Measurements from ENCODE around the gene STK11. TPM values are rescaled to one million over a fixed set of nuclear protein-coding genes. Genes with fewer than 3 reads are reported as not detected.

The STK11 gene
- total and polyA plus RNA-seq, 2 of the 4 experiments (the other 2 are of a cell fraction): 39.3 to 42.8 TPM

- in situ Hi-C loops (cut with MboI; ENCODE audit: low sequenced_read_pairs): no loop called here
- no peak overlapping the region for H3K56ac ChIP-seq (ENCODE audit: extremely low read depth, insufficient read depth, low read length)
- H3K14ac ChIP-seq (replicated peaks; ENCODE audit: low read depth, low read length): no peak overlapping the region
- DNase-seq (no peak), ATAC-seq (ENCODE audit: low read depth) (no peak)
- H3K4me1 ChIP-seq (ENCODE audit: control insufficient read depth, insufficient read depth, low read length): peaks cover 13% of the 10 kb centered on the region
- H3K27me3 ChIP-seq (ENCODE audit: control insufficient read depth, insufficient read depth, low read length): no peaks in the 10 kb centered on the region
- H2BK15ac ChIP-seq (ENCODE audit: low read depth, low read length): no peak overlapping the region
- intact Hi-C loops (cut with micrococcal nuclease): no loop called here
- no peak overlapping the region for H4K8ac ChIP-seq (ENCODE audit: low read depth in 2 of 2, low read length in 2 of 2)
- H2BK5ac ChIP-seq (ENCODE audit: low read depth, low read length, poor library complexity, severe bottlenecking): no peak overlapping the region
- H2AK9ac ChIP-seq (replicated peaks; ENCODE audit: low read depth, low read length, poor library complexity): no peak overlapping the region
- CTCF ChIA-PET: no interaction called here
- no peak overlapping the region for H2BK20ac ChIP-seq (ENCODE audit: low read depth, low read length)
- TF ChIP-seq FOS (IDR thresholded peaks at IDR 0.05; ENCODE audit: low read depth, low read length) (no peak), MAFK (IDR thresholded peaks at IDR 0.05; ENCODE audit: low read depth, low read length) (no peak), RAD21 (IDR thresholded peaks at IDR 0.05; ENCODE audit: low read length) (no peak), CTCF (conservative IDR thresholded peaks at IDR 0.05; ENCODE audit: low read depth, low read length) (no peak), MAZ (IDR thresholded peaks at IDR 0.05; ENCODE audit: borderline replicate concordance, low read depth, low read length) (no peak), RCOR1 (IDR thresholded peaks at IDR 0.05; ENCODE audit: insufficient replicate concordance, low read length) (no peak), MXI1 (IDR thresholded peaks at IDR 0.05; ENCODE audit: borderline replicate concordance, low read depth, low read length) (no peak), NFE2L2 (IDR thresholded peaks at IDR 0.05; ENCODE audit: low read depth, low read length) (no peak), CEBPB (IDR thresholded peaks at IDR 0.05; ENCODE audit: low read depth, low read length) (no peak), SMC3 (IDR thresholded peaks at IDR 0.05; ENCODE audit: low read depth, low read length) (no peak), RFX5 (IDR thresholded peaks at IDR 0.05; ENCODE audit: low read depth, low read length) (no peak)
- TF ChIP-seq, protein P1, sequence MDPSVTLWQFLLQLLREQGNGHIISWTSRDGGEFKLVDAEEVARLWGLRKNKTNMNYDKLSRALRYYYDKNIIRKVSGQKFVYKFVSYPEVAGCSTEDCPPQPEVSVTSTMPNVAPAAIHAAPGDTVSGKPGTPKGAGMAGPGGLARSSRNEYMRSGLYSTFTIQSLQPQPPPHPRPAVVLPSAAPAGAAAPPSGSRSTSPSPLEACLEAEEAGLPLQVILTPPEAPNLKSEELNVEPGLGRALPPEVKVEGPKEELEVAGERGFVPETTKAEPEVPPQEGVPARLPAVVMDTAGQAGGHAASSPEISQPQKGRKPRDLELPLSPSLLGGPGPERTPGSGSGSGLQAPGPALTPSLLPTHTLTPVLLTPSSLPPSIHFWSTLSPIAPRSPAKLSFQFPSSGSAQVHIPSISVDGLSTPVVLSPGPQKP (IDR thresholded peaks at IDR 0.05; ENCODE audit: borderline replicate concordance, low read depth, low read length): no peak
- TF ChIP-seq, protein P2, sequence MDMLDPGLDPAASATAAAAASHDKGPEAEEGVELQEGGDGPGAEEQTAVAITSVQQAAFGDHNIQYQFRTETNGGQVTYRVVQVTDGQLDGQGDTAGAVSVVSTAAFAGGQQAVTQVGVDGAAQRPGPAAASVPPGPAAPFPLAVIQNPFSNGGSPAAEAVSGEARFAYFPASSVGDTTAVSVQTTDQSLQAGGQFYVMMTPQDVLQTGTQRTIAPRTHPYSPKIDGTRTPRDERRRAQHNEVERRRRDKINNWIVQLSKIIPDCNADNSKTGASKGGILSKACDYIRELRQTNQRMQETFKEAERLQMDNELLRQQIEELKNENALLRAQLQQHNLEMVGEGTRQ (IDR thresholded peaks at IDR 0.05; ENCODE audit: low read depth, low read length): no peak
- no peaks in the 10 kb centered on the region for H3K9me3 ChIP-seq (ENCODE audit: control insufficient read depth, insufficient read depth, low read length)
- H2AK5ac ChIP-seq (ENCODE audit: low read depth, low read length): no peak overlapping the region
- H3K18ac ChIP-seq (ENCODE audit: low read depth, low read length): no peak overlapping the region
- no peak overlapping the region for H2BK120ac ChIP-seq (ENCODE audit: low read depth, low read length)
- H3K23ac ChIP-seq (ENCODE audit: low read depth, low read length): no peak overlapping the region
- peaks cover 59% of the 10 kb centered on the region for H3K36me3 ChIP-seq (ENCODE audit: control insufficient read depth, insufficient read depth, low read length)
- no peak overlapping the region for H4K5ac ChIP-seq (ENCODE audit: low read depth, low read length)
- H4K20me1 ChIP-seq (ENCODE audit: insufficient read depth, low read length): peaks cover 27% of the 10 kb centered on the region
- BruUV-seq (replicated peaks): no TSS peak
- no peak overlapping the region for H2AFZ ChIP-seq (replicated peaks; ENCODE audit: low read length, poor library complexity)
- no peak overlapping the region for H3K4ac ChIP-seq (ENCODE audit: low read depth, low read length)
- H3K4me3 ChIP-seq (ENCODE audit: insufficient read depth, low read depth, low read length): no peak overlapping the region
- no peak overlapping the region for H3K4me2 ChIP-seq (ENCODE audit: low read depth, low read length)
- dilution Hi-C loops (cut with HindIII; ENCODE audit: low sequenced_read_pairs, unreplicated experiment): no loop called here
- POLR2A ChIA-PET (ENCODE audit: unreplicated experiment): no interaction called here
- peaks cover 0 to 23% of the 10 kb centered on the region in 2 experiments; a peak in 3 of 4 replicates for H3K79me1 ChIP-seq (ENCODE audit: low read depth in 1 of 2, low read length in 2 of 2)
- no peak overlapping the region for H4K91ac ChIP-seq (ENCODE audit: insufficient read depth, low read depth, low read length)
- no peaks in the 10 kb centered on the region for H3K9me1 ChIP-seq (ENCODE audit: insufficient read depth, low read length)
- H3K27ac ChIP-seq (ENCODE audit: insufficient read depth, low read length): no peak overlapping the region
- no peak overlapping the region for H3K9ac ChIP-seq (ENCODE audit: low read depth, low read length)
- WGBS, 2 experiments (ENCODE audit: extremely low coverage in 2 of 2, insufficient read length in 1 of 2): 95% methylated on average over 21 of the region's 61 CpGs; no CpG with 5 or more reads in 1 of the 2 experiments
These were observed 24.6 kb downstream of the STK11 start for GRCh38 chr19:1229924-1230782.

Measured in IMR-90 (cell line).